Liver (tissue), 3 donors: ENCODE measurements around the gene AADACL4.

ENCODE experiments used
- FOXA2 ChIP-seq: IDR thresholded peaks from 2 replicates; pipeline ENCODE4 v1.6.1; 2016; ENCODE audit warnings: antibody characterized with exemption
- GABPA ChIP-seq, 2 donors: IDR thresholded peaks in 1 of 2; conservative IDR thresholded peaks in 1 of 2; 2 replicates each; pipeline ENCODE4 v1.6.1; 2016; ENCODE audit warnings: antibody characterized with exemption in 2 of 2, mild to moderate bottlenecking in 1 of 2, moderate library complexity in 1 of 2
- HNF4G ChIP-seq: IDR thresholded peaks from 2 replicates; pipeline ENCODE4 v1.6.1; 2016; ENCODE audit warnings: antibody characterized with exemption
- RAD21 ChIP-seq, 2 donors: IDR thresholded peaks; 2 replicates each; pipeline ENCODE4 v1.6.1; 2016; ENCODE audit warnings: antibody characterized with exemption in 2 of 2, mild to moderate bottlenecking in 2 of 2
- SP1 ChIP-seq: IDR thresholded peaks from 2 replicates; pipeline ENCODE4 v1.6.1; 2018; ENCODE audit warnings: antibody characterized with exemption, mild to moderate bottlenecking
- TAF1 ChIP-seq: conservative IDR thresholded peaks from 2 replicates; pipeline ENCODE4 v1.6.1; 2016; ENCODE audit warnings: antibody characterized with exemption, mild to moderate bottlenecking
- YY1 ChIP-seq: IDR thresholded peaks from 2 replicates; pipeline ENCODE4 v1.6.1; 2016; ENCODE audit warnings: antibody characterized with exemption, mild to moderate bottlenecking
- TF ChIP-seq, protein P1 (sequence below): fragments of 150-350 bp; IDR thresholded peaks from 2 replicates; pipeline ENCODE4 v1.5.1; 2017; ENCODE audit warnings: improper control_type of control experiment, low read depth, low read length; ENCODE audit not compliant: missing input control
- TF ChIP-seq, protein P2 (sequence below): IDR thresholded peaks from 2 replicates; pipeline ENCODE4 v1.6.1; 2016; ENCODE audit warnings: antibody characterized with exemption
- TF ChIP-seq, protein P3 (sequence below): IDR thresholded peaks from 2 replicates; pipeline ENCODE4 v1.6.1; 2016; ENCODE audit warnings: antibody characterized with exemption, mild to moderate bottlenecking
- TF ChIP-seq, protein P4 (sequence below): IDR thresholded peaks from 2 replicates; pipeline ENCODE4 v1.6.1; 2016; ENCODE audit warnings: antibody characterized with exemption
- TF ChIP-seq, protein P5 (sequence below): IDR thresholded peaks from 2 replicates; pipeline ENCODE4 v1.6.1; 2016; ENCODE audit warnings: antibody characterized with exemption
- donor health status: healthy.
- donor health status: healthy.

DNA sequence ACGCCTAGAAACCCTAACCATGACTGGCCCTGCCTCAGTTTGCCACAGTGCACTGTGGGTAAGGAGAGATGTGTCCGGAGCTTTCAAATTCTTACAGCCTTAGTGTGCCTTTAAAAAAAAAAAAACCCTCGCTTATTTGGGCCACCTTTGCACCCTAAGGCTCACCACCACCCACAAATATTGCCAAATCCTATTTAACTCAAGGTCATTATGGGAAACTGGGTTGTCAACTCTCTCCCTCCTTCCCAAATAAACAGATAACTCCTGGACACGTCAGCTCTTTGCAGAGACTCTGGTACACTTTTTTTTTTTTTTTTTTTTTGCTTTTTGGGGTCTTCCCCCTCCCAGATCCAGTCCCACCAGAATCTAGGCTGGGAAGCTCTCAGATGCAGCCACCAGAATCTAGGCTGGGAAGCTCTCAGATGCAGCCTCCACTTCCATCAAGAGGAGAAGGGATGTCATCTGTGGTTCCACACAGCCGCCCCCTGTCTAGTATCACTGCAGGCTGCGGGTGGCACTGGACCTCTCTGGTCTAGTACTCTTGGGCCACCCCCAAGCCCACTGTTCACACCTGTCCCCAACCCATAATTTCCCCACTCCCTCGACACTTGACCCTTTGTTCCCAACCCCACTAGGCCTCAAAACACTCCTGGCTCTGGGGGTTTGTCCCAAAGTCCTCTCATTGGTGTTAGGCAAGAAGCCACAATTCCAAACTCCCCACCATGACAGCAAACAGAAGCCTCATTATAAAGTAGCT is 29.3 kb upstream of the AADACL4 start:
- TF ChIP-seq, protein P1, sequence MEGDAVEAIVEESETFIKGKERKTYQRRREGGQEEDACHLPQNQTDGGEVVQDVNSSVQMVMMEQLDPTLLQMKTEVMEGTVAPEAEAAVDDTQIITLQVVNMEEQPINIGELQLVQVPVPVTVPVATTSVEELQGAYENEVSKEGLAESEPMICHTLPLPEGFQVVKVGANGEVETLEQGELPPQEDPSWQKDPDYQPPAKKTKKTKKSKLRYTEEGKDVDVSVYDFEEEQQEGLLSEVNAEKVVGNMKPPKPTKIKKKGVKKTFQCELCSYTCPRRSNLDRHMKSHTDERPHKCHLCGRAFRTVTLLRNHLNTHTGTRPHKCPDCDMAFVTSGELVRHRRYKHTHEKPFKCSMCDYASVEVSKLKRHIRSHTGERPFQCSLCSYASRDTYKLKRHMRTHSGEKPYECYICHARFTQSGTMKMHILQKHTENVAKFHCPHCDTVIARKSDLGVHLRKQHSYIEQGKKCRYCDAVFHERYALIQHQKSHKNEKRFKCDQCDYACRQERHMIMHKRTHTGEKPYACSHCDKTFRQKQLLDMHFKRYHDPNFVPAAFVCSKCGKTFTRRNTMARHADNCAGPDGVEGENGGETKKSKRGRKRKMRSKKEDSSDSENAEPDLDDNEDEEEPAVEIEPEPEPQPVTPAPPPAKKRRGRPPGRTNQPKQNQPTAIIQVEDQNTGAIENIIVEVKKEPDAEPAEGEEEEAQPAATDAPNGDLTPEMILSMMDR: no peak
- no peak for TF ChIP-seq GABPA (IDR thresholded peaks at IDR 0.05 in 1 of 2, conservative IDR thresholded peaks at IDR 0.05 in 1 of 2)
- peak; percentile 92 for TF ChIP-seq HNF4G
- TF ChIP-seq, protein P2, sequence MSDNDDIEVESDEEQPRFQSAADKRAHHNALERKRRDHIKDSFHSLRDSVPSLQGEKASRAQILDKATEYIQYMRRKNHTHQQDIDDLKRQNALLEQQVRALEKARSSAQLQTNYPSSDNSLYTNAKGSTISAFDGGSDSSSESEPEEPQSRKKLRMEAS: peak; percentile 86
- TF ChIP-seq SP1: peak; percentile 77
- TF ChIP-seq YY1: peak; percentile 70
- TF ChIP-seq, protein P3, sequence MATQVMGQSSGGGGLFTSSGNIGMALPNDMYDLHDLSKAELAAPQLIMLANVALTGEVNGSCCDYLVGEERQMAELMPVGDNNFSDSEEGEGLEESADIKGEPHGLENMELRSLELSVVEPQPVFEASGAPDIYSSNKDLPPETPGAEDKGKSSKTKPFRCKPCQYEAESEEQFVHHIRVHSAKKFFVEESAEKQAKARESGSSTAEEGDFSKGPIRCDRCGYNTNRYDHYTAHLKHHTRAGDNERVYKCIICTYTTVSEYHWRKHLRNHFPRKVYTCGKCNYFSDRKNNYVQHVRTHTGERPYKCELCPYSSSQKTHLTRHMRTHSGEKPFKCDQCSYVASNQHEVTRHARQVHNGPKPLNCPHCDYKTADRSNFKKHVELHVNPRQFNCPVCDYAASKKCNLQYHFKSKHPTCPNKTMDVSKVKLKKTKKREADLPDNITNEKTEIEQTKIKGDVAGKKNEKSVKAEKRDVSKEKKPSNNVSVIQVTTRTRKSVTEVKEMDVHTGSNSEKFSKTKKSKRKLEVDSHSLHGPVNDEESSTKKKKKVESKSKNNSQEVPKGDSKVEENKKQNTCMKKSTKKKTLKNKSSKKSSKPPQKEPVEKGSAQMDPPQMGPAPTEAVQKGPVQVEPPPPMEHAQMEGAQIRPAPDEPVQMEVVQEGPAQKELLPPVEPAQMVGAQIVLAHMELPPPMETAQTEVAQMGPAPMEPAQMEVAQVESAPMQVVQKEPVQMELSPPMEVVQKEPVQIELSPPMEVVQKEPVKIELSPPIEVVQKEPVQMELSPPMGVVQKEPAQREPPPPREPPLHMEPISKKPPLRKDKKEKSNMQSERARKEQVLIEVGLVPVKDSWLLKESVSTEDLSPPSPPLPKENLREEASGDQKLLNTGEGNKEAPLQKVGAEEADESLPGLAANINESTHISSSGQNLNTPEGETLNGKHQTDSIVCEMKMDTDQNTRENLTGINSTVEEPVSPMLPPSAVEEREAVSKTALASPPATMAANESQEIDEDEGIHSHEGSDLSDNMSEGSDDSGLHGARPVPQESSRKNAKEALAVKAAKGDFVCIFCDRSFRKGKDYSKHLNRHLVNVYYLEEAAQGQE: peak; percentile 24
- TF ChIP-seq FOXA2: peak; percentile 52
- TF ChIP-seq TAF1: peak; percentile 56
- TF ChIP-seq, protein P4, sequence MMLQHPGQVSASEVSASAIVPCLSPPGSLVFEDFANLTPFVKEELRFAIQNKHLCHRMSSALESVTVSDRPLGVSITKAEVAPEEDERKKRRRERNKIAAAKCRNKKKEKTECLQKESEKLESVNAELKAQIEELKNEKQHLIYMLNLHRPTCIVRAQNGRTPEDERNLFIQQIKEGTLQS: peak; percentile 60
- TF ChIP-seq, protein P5, sequence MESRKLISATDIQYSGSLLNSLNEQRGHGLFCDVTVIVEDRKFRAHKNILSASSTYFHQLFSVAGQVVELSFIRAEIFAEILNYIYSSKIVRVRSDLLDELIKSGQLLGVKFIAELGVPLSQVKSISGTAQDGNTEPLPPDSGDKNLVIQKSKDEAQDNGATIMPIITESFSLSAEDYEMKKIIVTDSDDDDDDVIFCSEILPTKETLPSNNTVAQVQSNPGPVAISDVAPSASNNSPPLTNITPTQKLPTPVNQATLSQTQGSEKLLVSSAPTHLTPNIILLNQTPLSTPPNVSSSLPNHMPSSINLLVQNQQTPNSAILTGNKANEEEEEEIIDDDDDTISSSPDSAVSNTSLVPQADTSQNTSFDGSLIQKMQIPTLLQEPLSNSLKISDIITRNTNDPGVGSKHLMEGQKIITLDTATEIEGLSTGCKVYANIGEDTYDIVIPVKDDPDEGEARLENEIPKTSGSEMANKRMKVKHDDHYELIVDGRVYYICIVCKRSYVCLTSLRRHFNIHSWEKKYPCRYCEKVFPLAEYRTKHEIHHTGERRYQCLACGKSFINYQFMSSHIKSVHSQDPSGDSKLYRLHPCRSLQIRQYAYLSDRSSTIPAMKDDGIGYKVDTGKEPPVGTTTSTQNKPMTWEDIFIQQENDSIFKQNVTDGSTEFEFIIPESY: peak; percentile 80
- peak; percentile 25 to 39 for TF ChIP-seq RAD21 (IDR thresholded peaks at IDR 0.05)
